Nephron (organoid): ENCODE results near the gene SQOR.

Experiments used
- H3K27ac Mint-ChIP-seq, 3 experiments: 2 replicates each; pipeline ENCODE4 v1.8.0; 2020; ENCODE audit warnings: mixed read lengths in 3 of 3, mild to moderate bottlenecking in 2 of 3, moderate library complexity in 1 of 3
- H3K27me3 Mint-ChIP-seq: 2 replicates; pipeline ENCODE4 v1.8.0; 2021; ENCODE audit warnings: low read depth, mild to moderate bottlenecking, moderate library complexity, mixed read lengths
- H3K36me3 Mint-ChIP-seq: 2 replicates; pipeline ENCODE4 v1.8.0; 2020; ENCODE audit warnings: low read depth, mixed read lengths
- H3K4me1 Mint-ChIP-seq: 2 replicates; pipeline ENCODE4 v1.8.0; 2020; ENCODE audit warnings: mixed read lengths
- H3K4me3 Mint-ChIP-seq, 3 experiments: 2 replicates each; pipeline ENCODE4 v1.8.0; 2020; ENCODE audit warnings: mild to moderate bottlenecking in 3 of 3, mixed read lengths in 3 of 3, moderate library complexity in 2 of 3
- H3K9me3 Mint-ChIP-seq: 2 replicates; pipeline ENCODE4 v1.8.0; 2020; ENCODE audit warnings: mixed read lengths
- TF ChIP-seq, protein P1 (sequence below), 3 experiments: fragments of 200-600 bp; sonication (generic); IDR thresholded peaks; one replicate each; pipeline ENCODE4 v1.5.0; 2021; ENCODE audit warnings: antibody characterized with exemption in 3 of 3; ENCODE audit not compliant: unreplicated experiment in 3 of 3

The SQOR gene

GRCh38 chr15:45690581-45691260 lies 55.9 kb downstream of the SQOR start:
- Mint-ChIP-seq H3K27ac (no peak overlapping the region), H3K27me3 (no peaks in the 10 kb centered on the region), H3K9me3 (no peaks in the 10 kb centered on the region), H3K4me1 (no peaks in the 10 kb centered on the region), H3K36me3 (no peaks in the 10 kb centered on the region), H3K4me3 (no peak overlapping the region)
- TF ChIP-seq, protein P1, sequence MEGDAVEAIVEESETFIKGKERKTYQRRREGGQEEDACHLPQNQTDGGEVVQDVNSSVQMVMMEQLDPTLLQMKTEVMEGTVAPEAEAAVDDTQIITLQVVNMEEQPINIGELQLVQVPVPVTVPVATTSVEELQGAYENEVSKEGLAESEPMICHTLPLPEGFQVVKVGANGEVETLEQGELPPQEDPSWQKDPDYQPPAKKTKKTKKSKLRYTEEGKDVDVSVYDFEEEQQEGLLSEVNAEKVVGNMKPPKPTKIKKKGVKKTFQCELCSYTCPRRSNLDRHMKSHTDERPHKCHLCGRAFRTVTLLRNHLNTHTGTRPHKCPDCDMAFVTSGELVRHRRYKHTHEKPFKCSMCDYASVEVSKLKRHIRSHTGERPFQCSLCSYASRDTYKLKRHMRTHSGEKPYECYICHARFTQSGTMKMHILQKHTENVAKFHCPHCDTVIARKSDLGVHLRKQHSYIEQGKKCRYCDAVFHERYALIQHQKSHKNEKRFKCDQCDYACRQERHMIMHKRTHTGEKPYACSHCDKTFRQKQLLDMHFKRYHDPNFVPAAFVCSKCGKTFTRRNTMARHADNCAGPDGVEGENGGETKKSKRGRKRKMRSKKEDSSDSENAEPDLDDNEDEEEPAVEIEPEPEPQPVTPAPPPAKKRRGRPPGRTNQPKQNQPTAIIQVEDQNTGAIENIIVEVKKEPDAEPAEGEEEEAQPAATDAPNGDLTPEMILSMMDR (IDR thresholded peaks at IDR 0.05; ENCODE audit: unreplicated experiment in 3 of 3), result no peak

DNA sequence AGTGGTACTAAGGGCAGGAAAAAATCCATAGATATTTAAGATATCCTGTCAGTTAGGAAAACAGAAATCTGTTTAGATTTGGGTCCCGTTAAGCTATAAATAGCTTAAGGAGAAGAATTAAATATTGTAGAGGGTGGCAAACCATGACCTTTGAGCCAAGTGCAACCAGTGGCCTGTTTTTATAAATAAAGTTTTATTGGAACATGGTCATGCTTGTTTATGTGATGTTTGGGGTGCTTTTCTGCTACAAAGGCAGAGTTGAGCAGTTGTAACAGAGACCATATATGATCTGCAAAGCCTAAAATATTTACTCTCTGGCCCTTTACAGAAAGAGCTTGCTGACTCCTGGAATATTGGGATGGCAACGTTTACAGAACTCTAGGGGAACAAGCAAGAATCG lies 66.3 kb downstream of the SQOR start:
- no peak overlapping the region for H3K4me3 Mint-ChIP-seq
- H3K4me1 Mint-ChIP-seq, result peaks cover 7% of the 10 kb centered on the region
- H3K27ac Mint-ChIP-seq, result no peak overlapping the region
- peaks cover 6% of the 10 kb centered on the region for H3K9me3 Mint-ChIP-seq
- H3K36me3 Mint-ChIP-seq, result peaks cover 3% of the 10 kb centered on the region
- H3K27me3 Mint-ChIP-seq, result peaks cover 13% of the 10 kb centered on the region
- TF ChIP-seq, protein P1 (IDR thresholded peaks at IDR 0.05; ENCODE audit: unreplicated experiment in 3 of 3), result no peak

DNA sequence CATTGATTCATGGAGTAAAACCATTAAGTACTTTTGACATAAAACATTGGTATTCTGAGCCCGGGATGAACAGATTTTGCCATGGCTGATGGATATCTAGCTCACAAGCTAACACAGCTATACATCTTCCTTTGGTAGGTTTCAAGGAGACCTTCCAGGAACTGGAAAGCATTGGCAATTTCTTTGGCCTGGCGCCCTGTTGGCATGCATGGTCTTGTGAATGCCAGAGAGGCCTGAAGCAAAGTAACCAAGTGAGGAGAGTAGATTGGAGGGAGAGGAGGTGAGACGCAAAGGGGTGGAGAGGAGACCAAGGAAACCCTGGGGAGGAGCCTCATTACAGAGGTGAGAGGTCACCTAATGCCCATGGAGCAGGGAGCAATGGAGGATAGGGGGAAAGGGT lies 67.2 kb downstream of the SQOR start:
- peaks cover 13% of the 10 kb centered on the region for H3K27me3 Mint-ChIP-seq
- peaks cover 3% of the 10 kb centered on the region for H3K36me3 Mint-ChIP-seq
- H3K27ac Mint-ChIP-seq, result no peak overlapping the region
- TF ChIP-seq, protein P1 (IDR thresholded peaks at IDR 0.05; ENCODE audit: unreplicated experiment in 3 of 3), result no peak
- peaks cover 6% of the 10 kb centered on the region for H3K9me3 Mint-ChIP-seq
- peaks cover 7% of the 10 kb centered on the region for H3K4me1 Mint-ChIP-seq
- H3K4me3 Mint-ChIP-seq, result peak overlapping the region; percentile 10 to 58 (median 28)

DNA sequence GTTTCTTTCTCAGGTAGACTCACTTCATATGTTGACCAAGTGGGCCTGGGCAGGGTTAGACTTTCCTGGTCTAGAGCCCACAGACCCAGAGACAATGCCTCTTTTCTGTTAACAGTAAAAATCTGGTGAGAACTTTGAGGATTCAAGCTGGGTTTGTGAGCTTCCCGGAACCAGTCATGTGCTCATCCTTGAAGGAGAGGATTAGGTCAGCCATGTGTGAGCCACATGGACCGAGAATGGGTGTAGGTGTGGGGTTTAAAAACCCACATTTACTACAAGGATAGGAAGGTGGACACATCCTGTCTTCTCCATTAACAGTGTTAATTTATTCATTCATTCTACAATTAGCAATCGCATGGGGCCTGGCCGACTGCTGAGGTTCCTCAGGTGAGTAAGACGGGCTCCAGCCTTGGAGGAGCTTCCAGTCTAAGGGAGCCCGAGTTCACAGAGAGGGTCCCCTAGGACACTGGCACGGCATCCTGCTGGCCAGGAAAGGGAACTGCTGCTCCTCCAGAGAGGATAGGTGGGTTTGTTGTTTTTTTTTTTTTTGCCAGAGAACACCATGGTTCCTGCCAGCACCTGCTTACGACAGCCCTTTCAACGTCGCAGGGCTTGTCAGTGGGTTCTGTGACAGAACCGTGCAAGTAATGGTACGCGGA lies 69.0 kb downstream of the SQOR start:
- H3K27ac Mint-ChIP-seq, result peak overlapping the region in 2 of 3 experiments; percentile 85 to 98
- H3K4me3 Mint-ChIP-seq, result peak overlapping the region; percentile 96 to 99 (median 98)
- peaks cover 7% of the 10 kb centered on the region for H3K4me1 Mint-ChIP-seq
- TF ChIP-seq, protein P1 (IDR thresholded peaks at IDR 0.05; ENCODE audit: unreplicated experiment in 3 of 3), result peak; percentile 32 to 38 (median 35)
- H3K27me3 Mint-ChIP-seq, result peaks cover 13% of the 10 kb centered on the region
- H3K9me3 Mint-ChIP-seq, result peaks cover 3% of the 10 kb centered on the region
- H3K36me3 Mint-ChIP-seq, result no peaks in the 10 kb centered on the region

DNA sequence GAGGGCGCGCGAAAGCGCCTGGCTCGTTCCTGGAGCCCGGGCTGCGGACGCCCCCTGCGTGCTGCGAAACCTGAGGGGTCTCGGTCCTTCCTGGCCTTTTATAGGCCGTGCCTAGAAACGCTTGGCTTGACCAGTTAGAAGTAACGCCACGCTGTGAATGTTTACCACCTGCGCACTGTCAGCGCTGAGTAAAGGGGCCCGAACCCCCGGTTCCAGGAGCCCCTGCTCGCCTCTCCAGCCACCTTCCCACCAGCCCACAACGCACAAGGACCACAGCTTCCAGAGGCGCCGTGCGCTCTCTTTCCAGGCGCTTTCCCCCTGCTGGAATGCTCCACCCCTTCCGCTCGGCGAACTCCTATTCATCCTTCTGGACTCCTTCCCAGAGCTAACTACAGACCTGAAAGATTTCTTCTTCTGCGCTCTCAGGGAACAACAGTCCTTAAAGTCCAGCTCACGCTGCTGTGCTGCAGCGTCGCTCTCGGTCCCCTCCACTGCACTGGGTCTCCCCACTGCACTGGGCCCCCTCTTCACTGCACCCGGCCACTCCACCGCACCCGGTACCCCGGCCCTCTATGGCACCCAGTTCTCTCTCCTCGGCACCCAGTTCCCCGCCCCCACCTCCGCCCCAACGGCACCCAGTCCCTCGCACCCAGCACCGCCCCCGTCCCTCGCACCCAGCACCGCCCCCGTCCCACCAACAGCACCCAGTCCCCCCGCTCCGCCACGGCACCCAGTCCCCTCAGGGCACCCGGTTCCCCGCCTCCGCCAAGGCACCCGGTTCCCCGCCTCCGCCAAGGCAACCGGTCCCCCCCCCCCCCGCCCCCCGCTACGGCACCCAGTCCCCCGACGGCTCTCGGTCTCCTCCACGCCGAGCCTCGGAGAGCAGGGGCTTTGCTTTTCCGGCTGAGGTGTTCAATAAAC lies 69.8 kb downstream of the SQOR start:
- H3K9me3 Mint-ChIP-seq, result no peaks in the 10 kb centered on the region
- H3K4me3 Mint-ChIP-seq, result peak overlapping the region; percentile 96 to 99 (median 98)
- TF ChIP-seq, protein P1 (IDR thresholded peaks at IDR 0.05; ENCODE audit: unreplicated experiment in 3 of 3), result no peak
- no peaks in the 10 kb centered on the region for H3K36me3 Mint-ChIP-seq
- peaks cover 7% of the 10 kb centered on the region for H3K4me1 Mint-ChIP-seq
- H3K27me3 Mint-ChIP-seq, result peaks cover 17% of the 10 kb centered on the region
- peak overlapping the region; percentile 85 to 98 (median 96) for H3K27ac Mint-ChIP-seq
